ENCODE results near the gene DCBLD1. TPM values are rescaled to one million over a fixed set of nuclear protein-coding genes. Genes with fewer than 3 reads are reported as not detected.

The DCBLD1 gene
- total RNA-seq, 1 donor from 2014 or later, result 9.1 TPM

DNA sequence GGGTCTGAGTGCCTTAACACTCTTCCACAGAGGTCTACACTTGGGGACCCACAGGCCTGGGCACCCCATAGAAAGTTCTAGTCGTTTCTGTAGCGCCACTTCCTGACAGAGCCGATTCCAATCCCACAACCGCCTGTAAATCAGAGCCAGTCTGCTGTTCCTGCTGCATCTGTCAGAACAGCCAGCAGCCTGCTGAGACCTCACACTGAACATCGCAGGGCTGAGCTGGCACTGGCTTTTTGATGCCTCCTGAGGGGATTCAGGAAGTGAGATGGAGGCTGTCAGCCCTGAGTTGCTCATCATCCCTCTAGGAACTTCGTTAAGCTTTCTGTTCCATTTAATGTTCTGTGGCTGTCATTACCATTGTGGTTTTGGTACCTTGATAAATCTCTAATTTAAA lies 48.9 kb downstream of the DCBLD1 start:
- Mint-ChIP-seq H3K4me1 (no peaks in the 10 kb centered on the region), H3K9me3 (no peaks in the 10 kb centered on the region), H3K27ac (ENCODE audit: unreplicated experiment) (no peak overlapping the region), H3K36me3 (ENCODE audit: low read depth) (no peaks in the 10 kb centered on the region), H3K4me3 (no peak overlapping the region), H3K27me3 (ENCODE audit: low read depth) (no peaks in the 10 kb centered on the region)
- TF ChIP-seq, protein P1, sequence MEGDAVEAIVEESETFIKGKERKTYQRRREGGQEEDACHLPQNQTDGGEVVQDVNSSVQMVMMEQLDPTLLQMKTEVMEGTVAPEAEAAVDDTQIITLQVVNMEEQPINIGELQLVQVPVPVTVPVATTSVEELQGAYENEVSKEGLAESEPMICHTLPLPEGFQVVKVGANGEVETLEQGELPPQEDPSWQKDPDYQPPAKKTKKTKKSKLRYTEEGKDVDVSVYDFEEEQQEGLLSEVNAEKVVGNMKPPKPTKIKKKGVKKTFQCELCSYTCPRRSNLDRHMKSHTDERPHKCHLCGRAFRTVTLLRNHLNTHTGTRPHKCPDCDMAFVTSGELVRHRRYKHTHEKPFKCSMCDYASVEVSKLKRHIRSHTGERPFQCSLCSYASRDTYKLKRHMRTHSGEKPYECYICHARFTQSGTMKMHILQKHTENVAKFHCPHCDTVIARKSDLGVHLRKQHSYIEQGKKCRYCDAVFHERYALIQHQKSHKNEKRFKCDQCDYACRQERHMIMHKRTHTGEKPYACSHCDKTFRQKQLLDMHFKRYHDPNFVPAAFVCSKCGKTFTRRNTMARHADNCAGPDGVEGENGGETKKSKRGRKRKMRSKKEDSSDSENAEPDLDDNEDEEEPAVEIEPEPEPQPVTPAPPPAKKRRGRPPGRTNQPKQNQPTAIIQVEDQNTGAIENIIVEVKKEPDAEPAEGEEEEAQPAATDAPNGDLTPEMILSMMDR (conservative IDR thresholded peaks at IDR 0.05), result no peak
- no peak for DNase-seq (ENCODE audit: low read depth, low spot score)

DNA sequence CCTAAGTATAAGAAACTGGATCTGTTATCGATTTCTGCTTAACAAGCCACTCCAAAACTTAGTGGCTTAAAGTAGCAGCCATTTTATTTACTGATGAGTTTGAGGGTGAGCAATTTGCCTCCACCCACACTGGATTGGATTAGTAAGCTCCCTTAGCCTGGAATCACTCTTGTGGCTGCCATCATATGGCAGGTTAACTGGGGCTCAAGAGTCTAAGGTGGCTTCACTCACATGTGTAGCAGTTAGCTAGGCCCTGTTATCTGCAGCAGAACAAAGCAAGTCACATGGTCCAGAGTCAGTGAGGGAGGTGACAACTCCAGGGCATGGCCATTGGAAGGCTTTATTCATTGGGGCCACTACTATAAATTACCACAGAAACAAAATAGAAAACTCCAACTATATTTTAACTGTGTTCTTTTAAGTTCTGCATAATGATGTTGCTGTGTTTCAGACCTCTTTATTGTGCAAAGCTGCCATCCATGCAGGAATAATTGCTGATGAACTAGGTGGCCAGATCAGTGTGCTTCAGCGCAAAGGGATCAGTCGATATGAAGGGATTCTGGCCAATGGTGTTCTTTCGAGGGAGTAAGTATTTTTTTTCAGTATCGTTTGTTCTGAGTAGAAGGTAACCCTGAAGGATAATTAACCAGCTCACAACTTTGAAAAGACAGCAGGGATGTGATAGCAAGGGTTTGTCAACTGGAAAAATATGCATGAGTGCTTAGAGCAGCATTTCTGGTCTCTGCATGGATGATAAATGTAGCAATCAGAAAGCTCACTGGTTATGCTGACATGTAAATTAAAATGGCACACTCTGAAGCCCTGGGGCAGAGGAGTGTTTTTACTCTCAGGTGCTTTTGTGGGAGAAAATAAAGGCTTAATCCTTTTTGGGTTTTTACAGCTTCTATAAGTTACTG lies 49.6 kb downstream of the DCBLD1 start:
- Mint-ChIP-seq H3K4me1 (no peaks in the 10 kb centered on the region), H3K4me3 (no peak overlapping the region), H3K27ac (ENCODE audit: unreplicated experiment) (no peak overlapping the region), H3K27me3 (ENCODE audit: low read depth) (no peaks in the 10 kb centered on the region), H3K36me3 (ENCODE audit: low read depth) (peaks cover 3% of the 10 kb centered on the region), H3K9me3 (no peaks in the 10 kb centered on the region)
- TF ChIP-seq, protein P1 (conservative IDR thresholded peaks at IDR 0.05), result no peak
- no peak for DNase-seq (ENCODE audit: low read depth, low spot score)

DNA sequence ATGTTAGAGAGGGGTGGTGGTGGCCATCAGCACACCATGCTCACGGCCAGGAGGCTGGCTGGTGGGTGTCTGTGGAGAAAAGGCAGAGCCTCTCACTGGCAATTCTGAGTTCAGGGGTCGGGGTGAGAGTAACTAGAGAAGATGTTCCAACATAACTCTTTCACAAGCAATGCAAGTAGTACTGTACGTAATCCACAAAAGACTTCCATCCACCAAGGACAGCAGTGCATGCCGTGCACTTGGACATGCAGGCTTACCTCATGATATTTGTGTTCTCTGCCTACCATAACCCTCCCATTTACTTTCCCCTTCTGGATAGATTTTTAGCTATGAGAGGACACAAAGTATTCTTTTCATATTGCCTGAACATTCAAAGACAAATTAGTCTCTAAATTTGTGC lies 51.3 kb downstream of the DCBLD1 start:
- H3K36me3 Mint-ChIP-seq (ENCODE audit: low read depth), result peaks cover 5% of the 10 kb centered on the region
- H3K9me3 Mint-ChIP-seq, result no peaks in the 10 kb centered on the region
- H3K4me3 Mint-ChIP-seq, result no peak overlapping the region
- DNase-seq (ENCODE audit: low read depth, low spot score), result no peak
- no peaks in the 10 kb centered on the region for H3K27me3 Mint-ChIP-seq (ENCODE audit: low read depth)
- H3K4me1 Mint-ChIP-seq, result no peaks in the 10 kb centered on the region
- TF ChIP-seq, protein P1 (conservative IDR thresholded peaks at IDR 0.05), result no peak
- peak overlapping the region; percentile 4 for H3K27ac Mint-ChIP-seq (ENCODE audit: unreplicated experiment)

DNA sequence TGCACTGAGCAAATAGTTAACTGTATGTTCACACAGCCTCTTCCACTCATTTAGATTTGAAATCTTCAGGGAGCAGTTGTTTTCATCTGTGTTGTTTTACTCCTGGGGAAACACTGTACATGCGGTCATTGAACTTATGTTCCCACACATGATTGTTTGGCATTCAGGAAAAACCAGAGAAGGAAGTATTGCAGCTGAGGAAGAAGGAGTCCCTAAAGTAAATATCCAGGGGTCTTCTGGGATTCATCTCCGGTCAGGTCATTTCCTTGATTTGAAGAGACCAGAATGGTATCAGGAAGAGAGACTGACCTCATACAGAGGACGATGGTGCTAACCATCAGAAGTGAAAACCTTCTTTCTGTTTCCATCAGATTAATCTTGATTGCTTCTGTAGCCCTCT lies 52.5 kb downstream of the DCBLD1 start:
- no peaks in the 10 kb centered on the region for H3K4me1 Mint-ChIP-seq
- TF ChIP-seq, protein P1 (conservative IDR thresholded peaks at IDR 0.05), result no peak
- no peak for DNase-seq (ENCODE audit: low read depth, low spot score)
- H3K4me3 Mint-ChIP-seq, result no peak overlapping the region
- no peaks in the 10 kb centered on the region for H3K9me3 Mint-ChIP-seq
- peaks cover 5% of the 10 kb centered on the region for H3K36me3 Mint-ChIP-seq (ENCODE audit: low read depth)
- no peak overlapping the region for H3K27ac Mint-ChIP-seq (ENCODE audit: unreplicated experiment)
- H3K27me3 Mint-ChIP-seq (ENCODE audit: low read depth), result no peaks in the 10 kb centered on the region

DNA sequence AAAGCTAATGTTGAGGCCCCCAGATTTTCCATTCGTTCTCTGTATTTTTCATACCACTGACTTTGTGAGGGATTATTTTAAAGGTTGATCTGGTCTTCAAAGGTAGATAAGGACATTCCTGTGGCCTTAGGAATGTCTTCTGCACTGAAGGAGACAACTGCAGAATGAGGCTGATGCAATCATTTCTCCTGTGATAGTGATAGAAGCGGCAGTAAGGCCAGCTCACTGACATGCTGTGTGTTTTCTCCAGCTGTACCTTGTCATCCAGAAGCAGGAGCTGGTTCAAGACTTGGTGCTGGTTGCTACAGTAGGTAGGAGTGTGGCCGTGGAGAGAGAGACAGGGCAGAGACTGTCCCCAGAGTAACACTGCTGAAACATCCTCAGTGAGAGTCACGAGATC lies 53.8 kb downstream of the DCBLD1 start:
- H3K27me3 Mint-ChIP-seq (ENCODE audit: low read depth), result no peaks in the 10 kb centered on the region
- peaks cover 5% of the 10 kb centered on the region for H3K36me3 Mint-ChIP-seq (ENCODE audit: low read depth)

More for the DNA sequence above, 53.8 kb downstream of the DCBLD1 start:
- Mint-ChIP-seq H3K4me1 (no peaks in the 10 kb centered on the region), H3K4me3 (no peak overlapping the region), H3K9me3 (no peaks in the 10 kb centered on the region), H3K27ac (ENCODE audit: unreplicated experiment) (no peak overlapping the region)
- DNase-seq (ENCODE audit: low read depth, low spot score), result no peak
- TF ChIP-seq, protein P1 (conservative IDR thresholded peaks at IDR 0.05), result no peak

Data from neural crest cell (in vitro differentiated cells).